Neural progenitor cell (in vitro differentiated cells): ENCODE results near the gene PI4K2B.

Source experiments
- EZH2 ChIP-seq: fragments of 200-600 bp; sonication (generic); IDR thresholded peaks from 2 replicates; pipeline ENCODE4 v1.6.1; 2017; ENCODE audit warnings: antibody characterized with exemption, mild to moderate bottlenecking, moderate library complexity
- TF ChIP-seq, protein P1 (sequence below): fragments of 200-600 bp; sonication (generic); IDR thresholded peaks from 2 replicates; pipeline ENCODE4 v1.5.1; 2017; ENCODE audit warnings: antibody characterized with exemption, mild to moderate bottlenecking

DNA sequence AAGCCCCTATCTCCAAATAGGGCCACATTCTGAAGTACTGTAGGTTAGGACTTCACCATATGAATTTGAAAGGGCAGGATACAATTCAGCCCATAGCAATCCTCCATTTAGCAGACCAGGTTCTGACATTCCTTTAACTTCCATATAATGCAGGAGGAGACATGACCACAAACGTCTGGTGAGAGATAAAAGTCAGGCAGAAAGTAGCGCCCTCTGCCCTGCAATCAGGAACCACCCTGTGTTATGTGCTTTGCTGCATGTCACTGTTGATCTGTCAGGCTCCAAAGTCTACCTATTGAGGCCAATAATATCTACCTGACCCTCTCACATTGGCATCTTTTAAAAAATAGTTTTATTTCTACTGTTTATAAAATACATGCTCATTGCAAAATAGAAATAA, 43.4 kb upstream of the PI4K2B start:
- TF ChIP-seq, protein P1, sequence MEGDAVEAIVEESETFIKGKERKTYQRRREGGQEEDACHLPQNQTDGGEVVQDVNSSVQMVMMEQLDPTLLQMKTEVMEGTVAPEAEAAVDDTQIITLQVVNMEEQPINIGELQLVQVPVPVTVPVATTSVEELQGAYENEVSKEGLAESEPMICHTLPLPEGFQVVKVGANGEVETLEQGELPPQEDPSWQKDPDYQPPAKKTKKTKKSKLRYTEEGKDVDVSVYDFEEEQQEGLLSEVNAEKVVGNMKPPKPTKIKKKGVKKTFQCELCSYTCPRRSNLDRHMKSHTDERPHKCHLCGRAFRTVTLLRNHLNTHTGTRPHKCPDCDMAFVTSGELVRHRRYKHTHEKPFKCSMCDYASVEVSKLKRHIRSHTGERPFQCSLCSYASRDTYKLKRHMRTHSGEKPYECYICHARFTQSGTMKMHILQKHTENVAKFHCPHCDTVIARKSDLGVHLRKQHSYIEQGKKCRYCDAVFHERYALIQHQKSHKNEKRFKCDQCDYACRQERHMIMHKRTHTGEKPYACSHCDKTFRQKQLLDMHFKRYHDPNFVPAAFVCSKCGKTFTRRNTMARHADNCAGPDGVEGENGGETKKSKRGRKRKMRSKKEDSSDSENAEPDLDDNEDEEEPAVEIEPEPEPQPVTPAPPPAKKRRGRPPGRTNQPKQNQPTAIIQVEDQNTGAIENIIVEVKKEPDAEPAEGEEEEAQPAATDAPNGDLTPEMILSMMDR, result peak; percentile 12
- TF ChIP-seq EZH2, result no peak
